Measurements from ENCODE around the gene SALL3. TPM values are rescaled to one million over a fixed set of nuclear protein-coding genes. Genes with fewer than 3 reads are reported as not detected.

SALL3 gene
- total and polyA plus RNA-seq, 2 experiments from 2014 or later = 16.9 to 39.8 TPM

GRCh38 chr18:79018911-79019310, 39.3 kb downstream of the SALL3 start:
- no peak overlapping the region for H3K27ac Mint-ChIP-seq
- Histone ChIP-seq H3K4me1 (ENCODE audit: insufficient read depth) (no peaks in the 10 kb centered on the region), H3K4me3 (no peak overlapping the region), H2AFZ (no peak overlapping the region), H3F3A (replicated peaks; ENCODE audit: low read depth) (no peaks in the 10 kb centered on the region), H3K27me3 (ENCODE audit: insufficient read depth) (no peaks in the 10 kb centered on the region), H3K27ac (ENCODE audit: low read depth) (no peak overlapping the region), H3K9me2 (ENCODE audit: insufficient read depth) (no peaks in the 10 kb centered on the region), H3K79me2 (replicated peaks; ENCODE audit: insufficient read depth) (no peaks in the 10 kb centered on the region), H3K36me3 (ENCODE audit: insufficient read depth) (no peaks in the 10 kb centered on the region), H4K20me1 (replicated peaks; ENCODE audit: insufficient read depth) (no peaks in the 10 kb centered on the region), H3K4me2 (no peak overlapping the region)
- H3K4me3 Mint-ChIP-seq = no peak overlapping the region
- H3K36me3 Mint-ChIP-seq (ENCODE audit: low read depth) = peaks cover 5% of the 10 kb centered on the region; the same call in 1 of the 3 replicates
- ATAC-seq = no peak
- no peaks in the 10 kb centered on the region for H3K4me1 Mint-ChIP-seq
- H3K27me3 Mint-ChIP-seq (ENCODE audit: insufficient read depth, low read depth, poor library complexity) = no peaks in the 10 kb centered on the region
- peaks cover 21% of the 10 kb centered on the region for H3K9me3 Mint-ChIP-seq
- no peak for TF ChIP-seq NANOG (IDR thresholded peaks at IDR 0.05; ENCODE audit: borderline replicate concordance)
- TF ChIP-seq REST (IDR thresholded peaks at IDR 0.05; ENCODE audit: unreplicated experiment) = no peak
- TF ChIP-seq EZH2 (IDR thresholded peaks at IDR 0.05; ENCODE audit: low read depth, unreplicated experiment) = no peak
- no peak for TF ChIP-seq ETS1 (IDR thresholded peaks at IDR 0.05)
- TF ChIP-seq EZH2phosphoT487 (IDR thresholded peaks at IDR 0.05; ENCODE audit: unreplicated experiment) = no peak
- TF ChIP-seq STAT1 (IDR thresholded peaks at IDR 0.05; ENCODE audit: unreplicated experiment) = no peak
- DNase-seq (ENCODE audit: low spot score) = no peak

GRCh38 chr18:79019881-79020280, 40.3 kb downstream of the SALL3 start:
- Mint-ChIP-seq H3K27ac (no peak overlapping the region), H3K9me3 (peaks cover 21% of the 10 kb centered on the region), H3K36me3 (ENCODE audit: low read depth) (peaks cover 5% of the 10 kb centered on the region; the same call in 1 of the 3 replicates), H3K4me1 (no peaks in the 10 kb centered on the region), H3K4me3 (no peak overlapping the region), H3K27me3 (ENCODE audit: insufficient read depth, low read depth, poor library complexity) (no peaks in the 10 kb centered on the region)
- Histone ChIP-seq H3K9me2 (ENCODE audit: insufficient read depth) (no peaks in the 10 kb centered on the region), H3K36me3 (ENCODE audit: insufficient read depth) (no peaks in the 10 kb centered on the region), H3K4me1 (ENCODE audit: insufficient read depth) (no peaks in the 10 kb centered on the region), H4K20me1 (replicated peaks; ENCODE audit: insufficient read depth) (no peaks in the 10 kb centered on the region), H3F3A (replicated peaks; ENCODE audit: low read depth) (no peaks in the 10 kb centered on the region), H3K4me3 (no peak overlapping the region), H3K4me2 (no peak overlapping the region), H3K79me2 (replicated peaks; ENCODE audit: insufficient read depth) (no peaks in the 10 kb centered on the region), H3K27me3 (ENCODE audit: insufficient read depth) (no peaks in the 10 kb centered on the region), H3K27ac (ENCODE audit: low read depth) (no peak overlapping the region), H2AFZ (no peak overlapping the region)
- ATAC-seq (no peak), DNase-seq (ENCODE audit: low spot score) (no peak)
- TF ChIP-seq REST (IDR thresholded peaks at IDR 0.05; ENCODE audit: unreplicated experiment) = no peak
- no peak for TF ChIP-seq CREB1 (CRISPR knock-in tag; IDR thresholded peaks at IDR 0.05; ENCODE audit: low read depth)
- no peak for TF ChIP-seq JUNB (IDR thresholded peaks at IDR 0.05; ENCODE audit: unreplicated experiment)
- TF ChIP-seq POLR2AphosphoS5 (IDR thresholded peaks at IDR 0.05; ENCODE audit: low read depth) = no peak

Data from GM23338 (cell line).